ELF-1 (cell line): Measurements from ENCODE around the gene DNAJC19.
"Not testable (repeated sequence)": the region's sequence is repeated elsewhere in the genome, so short reads cannot be mapped to it uniquely, and the experiment has no call there.

Source experiments
- DNase-seq: peaks from one replicate; pipeline ENCODE4 v3.0.0-alpha.2; 2016; ENCODE audit warnings: low read depth, low spot score

Gene DNAJC19

GRCh38 chr3:180989291-180990163, at the start of gene DNAJC19:
TSS of gene DNAJC19 (minus strand) at chr3:180989736. CDS start at chr3:180989602, 134 bp downstream.
- DNase-seq: peak; percentile 98

DNA sequence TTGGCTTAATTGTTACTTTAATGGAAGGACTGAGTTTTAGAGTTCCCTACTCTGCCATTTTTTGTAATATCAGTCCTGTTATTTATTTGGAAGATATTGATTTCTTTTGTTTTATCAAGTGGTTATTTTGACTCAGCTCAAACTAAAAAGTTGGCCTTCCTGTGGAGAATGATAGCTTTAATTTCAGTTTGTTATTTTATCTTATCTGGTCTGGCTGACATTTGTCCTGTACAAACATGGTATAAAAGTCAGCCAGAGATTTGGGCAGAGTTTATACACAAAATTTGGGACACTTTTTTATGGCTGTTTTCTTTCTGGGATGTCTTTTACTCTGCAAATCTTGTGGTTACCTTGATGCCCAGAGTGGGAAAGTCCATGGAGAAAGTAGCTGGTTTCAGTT, 41.4 kb upstream of the DNAJC19 start:
- no peak for DNase-seq

GRCh38 chr3:181025204-181025603, 35.7 kb upstream of the DNAJC19 start:
- no peak for DNase-seq

DNA sequence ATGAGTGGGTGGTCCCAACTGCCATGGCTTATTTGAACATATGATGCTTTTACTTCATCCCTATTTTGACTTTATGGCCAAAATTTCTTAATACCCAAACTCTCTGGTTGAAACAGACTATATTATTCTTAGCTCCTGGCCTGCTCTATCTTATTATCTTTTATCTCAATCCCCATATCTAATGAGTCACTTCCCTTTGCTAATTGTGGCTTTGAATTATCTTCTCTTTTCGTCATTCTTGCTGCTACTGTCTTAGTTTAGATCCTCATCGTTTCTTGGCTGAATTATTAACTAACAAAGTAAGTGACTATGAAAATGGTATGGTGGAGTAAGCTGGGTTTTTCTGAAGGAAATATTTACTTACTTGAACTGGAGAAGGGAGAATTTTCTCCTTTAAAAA, 28.2 kb upstream of the DNAJC19 start:
- DNase-seq: no peak

- DNase-seq: no peak
These were observed 19.7 kb upstream of the DNAJC19 start for GRCh38 chr3:181009225-181009624.

- no peak for DNase-seq
These were observed 19.3 kb upstream of the DNAJC19 start for GRCh38 chr3:181008796-181009195.

DNA sequence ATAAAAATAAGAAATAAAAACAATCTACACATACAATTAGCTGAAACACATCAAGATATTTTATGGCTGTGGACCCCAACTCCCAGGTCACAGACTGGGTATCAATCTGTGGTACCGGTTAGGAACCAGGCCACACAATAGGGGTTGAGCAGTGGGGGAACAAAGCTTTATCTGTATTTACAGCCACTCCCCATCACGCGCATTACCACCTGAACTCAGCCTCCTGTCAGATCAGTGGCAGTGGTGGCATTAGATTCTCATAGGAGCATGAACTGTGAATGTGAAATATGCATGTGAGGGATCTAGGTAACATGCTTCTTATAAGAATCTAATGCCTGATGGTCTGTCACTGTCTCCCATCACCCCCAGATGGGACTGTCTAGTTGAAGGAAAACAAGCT, 17.7 kb upstream of the DNAJC19 start:
- no peak for DNase-seq

- no peak for DNase-seq
These were observed 17.0 kb upstream of the DNAJC19 start for GRCh38 chr3:181006541-181006940.

- DNase-seq: not testable (repeated sequence)
These were observed 13.9 kb upstream of the DNAJC19 start for GRCh38 chr3:181003469-181003868.

DNA sequence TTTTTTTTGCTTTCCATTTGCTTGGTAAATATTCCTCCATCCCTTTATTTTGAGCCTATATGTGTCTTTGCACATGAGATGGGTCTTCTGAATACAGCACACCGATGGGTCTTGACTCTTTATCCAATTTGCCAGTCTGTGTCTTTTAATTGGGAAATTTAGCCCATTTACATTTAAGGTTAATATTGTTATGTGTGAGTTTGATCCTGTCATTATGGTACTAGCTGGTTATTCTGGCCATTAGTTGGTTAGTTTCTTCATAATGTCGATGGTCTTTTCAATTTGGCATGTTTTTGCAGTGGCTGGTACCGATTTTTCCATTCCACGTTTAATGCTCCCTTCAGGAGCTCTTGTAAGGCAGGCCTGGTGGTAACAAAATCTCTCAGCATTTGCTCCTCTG, 12.8 kb upstream of the DNAJC19 start:
- DNase-seq: not testable (repeated sequence)

GRCh38 chr3:180996415-180996932, 6.9 kb upstream of the DNAJC19 start:
- DNase-seq: no peak

GRCh38 chr3:180990505-180990904, 969 bp upstream of the DNAJC19 start:
- DNase-seq: no peak

DNA sequence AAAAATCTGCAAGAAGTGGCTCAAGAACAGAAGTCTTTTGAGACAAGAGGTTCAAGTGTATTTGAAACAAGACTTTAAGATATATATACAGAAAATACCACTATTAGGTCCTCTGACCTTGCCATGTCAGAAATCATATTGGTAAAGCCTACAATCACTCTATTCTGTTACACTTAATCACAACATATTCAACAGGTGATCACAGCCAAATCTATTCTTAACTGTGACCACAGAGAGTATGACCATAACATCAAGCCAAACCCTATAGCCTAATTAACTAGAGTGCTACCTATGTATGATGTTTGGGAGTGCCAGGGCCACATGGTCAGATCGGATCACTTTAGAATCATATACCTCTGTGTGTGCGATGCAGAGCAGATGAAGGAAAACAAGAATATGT, 2.2 kb downstream of the DNAJC19 start:
- DNase-seq: no peak

DNA sequence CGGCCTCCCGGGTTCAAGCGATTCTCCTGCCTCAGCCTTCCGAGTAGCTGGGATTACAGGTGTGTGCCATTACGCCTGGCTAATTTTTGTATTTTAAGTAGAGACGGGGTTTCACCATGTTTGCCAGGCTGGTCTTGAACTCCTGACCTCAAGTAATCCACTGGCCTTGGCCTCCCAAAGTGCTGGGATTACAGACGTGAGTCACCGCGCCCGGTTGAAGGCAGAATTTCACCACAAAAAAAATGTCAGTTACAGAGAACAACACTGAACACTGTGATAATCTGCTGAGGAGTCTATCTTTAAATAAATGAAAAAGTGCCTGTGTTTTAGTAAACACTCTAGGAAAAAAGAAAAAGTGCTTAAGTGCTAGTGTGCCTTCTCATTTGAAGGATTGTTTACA, 3.2 kb downstream of the DNAJC19 start:
- DNase-seq: not testable (repeated sequence)

GRCh38 chr3:180983136-180983535, 6.4 kb downstream of the DNAJC19 start:
- DNase-seq: no peak

- DNase-seq: no peak
These were observed 7.6 kb downstream of the DNAJC19 start for GRCh38 chr3:180981912-180982311.

DNA sequence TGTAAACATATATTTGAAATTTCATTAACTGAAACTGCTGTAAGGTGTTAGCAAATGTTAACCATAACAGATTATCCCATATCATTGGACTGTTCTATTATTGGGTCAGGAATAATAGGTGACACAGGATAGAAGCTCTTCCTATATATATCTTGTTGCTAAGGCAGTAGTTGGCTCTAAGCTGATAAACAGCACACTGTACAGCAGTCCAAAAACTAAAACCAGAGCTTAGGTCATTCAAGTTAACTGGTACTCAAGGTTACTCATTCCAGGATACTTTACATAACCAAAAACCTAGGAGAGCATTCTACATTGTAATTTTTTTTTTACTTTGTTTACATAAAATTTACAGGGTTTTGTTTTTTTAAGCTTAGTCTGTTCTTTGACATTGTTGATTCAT, 8.9 kb downstream of the DNAJC19 start:
- no peak for DNase-seq

DNA sequence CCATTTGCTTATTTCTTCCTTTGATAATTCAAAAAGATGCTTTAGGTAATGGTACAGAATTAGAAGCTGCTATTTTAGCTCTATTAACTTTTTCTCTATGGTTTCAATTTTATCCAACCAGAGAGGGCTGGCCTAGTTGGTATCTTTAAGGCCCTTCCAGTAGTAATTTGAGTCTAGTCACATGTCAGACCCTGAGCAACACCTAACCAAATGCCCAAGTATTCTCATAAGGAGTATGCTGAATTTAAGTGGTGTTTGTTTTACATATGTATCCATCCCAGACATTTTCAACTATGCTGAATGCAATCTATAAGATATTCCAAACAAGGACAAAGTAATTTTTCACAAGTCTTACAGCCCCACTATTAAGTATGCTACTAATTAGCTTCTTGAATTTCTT, 9.6 kb downstream of the DNAJC19 start:
- DNase-seq: no peak

DNA sequence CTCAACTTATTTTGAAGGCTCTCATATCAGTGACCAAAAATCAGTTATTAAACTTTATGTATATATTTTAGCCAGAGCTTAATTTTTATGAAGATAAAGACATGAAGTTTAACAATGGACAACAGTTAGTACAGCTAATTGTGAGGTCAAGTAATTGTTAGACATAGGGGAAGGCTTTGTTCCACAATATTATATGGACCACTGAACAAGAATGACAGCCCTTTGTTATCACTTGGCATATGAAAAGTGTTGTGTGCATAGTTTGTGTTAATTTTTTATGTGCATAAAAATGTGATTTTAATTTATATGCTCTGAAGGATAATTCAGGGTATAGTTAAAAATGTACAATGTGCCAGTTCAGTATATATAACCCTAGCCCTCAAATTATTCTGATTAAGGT, 12.0 kb downstream of the DNAJC19 start:
- DNase-seq: no peak

DNA sequence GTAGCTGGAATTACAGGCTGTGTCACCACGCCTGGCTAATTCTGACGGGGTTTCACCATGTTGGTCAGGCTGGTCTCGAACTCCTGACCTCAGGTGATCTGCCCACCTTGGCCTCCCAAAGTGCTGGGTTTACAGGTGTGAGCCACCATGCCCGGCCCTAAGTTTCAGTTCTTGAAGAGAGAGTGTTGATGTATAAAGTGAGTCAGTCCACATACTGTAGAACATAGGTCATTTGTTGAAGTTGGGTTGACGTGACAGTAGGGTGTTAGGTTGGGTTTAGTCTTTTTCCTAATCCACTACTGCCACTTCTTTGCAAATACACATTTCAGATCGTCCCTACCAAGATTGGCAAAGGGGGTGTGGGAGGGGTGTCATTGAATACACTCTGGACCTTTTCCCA, 15.2 kb downstream of the DNAJC19 start:
- no peak for DNase-seq

DNA sequence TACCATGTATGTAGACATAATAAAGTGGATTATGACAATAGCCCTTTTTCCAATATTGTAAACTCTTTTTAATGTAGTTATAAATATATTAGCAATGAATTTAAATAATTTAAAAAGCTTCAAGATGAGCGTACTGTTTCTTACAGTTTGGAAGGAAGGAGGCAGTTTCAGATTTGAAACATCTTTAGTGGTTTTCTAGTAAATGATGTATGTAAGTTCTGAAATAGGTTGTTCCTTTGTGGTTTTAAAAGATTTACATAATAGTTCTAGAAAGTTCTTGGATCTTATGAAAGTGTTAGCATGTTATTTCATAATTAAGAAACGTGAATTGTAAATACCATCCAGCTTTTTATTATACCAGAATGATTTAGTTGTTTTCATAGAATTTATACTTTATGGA, 16.0 kb downstream of the DNAJC19 start:
- DNase-seq: no peak

GRCh38 chr3:180970931-180971330, 18.6 kb downstream of the DNAJC19 start:
- no peak for DNase-seq

GRCh38 chr3:180962530-180962929, 27.0 kb downstream of the DNAJC19 start:
- no peak for DNase-seq
